H54 (cell line): ENCODE measurements around the gene MIPEP.

Experiments used
- DNase-seq: peaks from one replicate; pipeline ENCODE4 v3.0.0; 2011; ENCODE audit warnings: low spot score, mixed read lengths; ENCODE audit not compliant: insufficient read length
- FAIRE-seq: peaks from 3 replicates; lab custom pipeline; 2011; peaks lifted over from hg19 to GRCh38; lab: Jason Lieb, UNC
- POLR2A ChIP-seq: IDR thresholded peaks from 2 replicates; pipeline ENCODE4 v1.6.1; 2011; ENCODE audit warnings: low read depth, mild to moderate bottlenecking, low read length

MIPEP gene

GRCh38 chr13:23851106-23851505 is 38.1 kb downstream of the MIPEP start:
- no peak for FAIRE-seq
- no peak for TF ChIP-seq POLR2A
- no peak for DNase-seq

- no peak for DNase-seq
- FAIRE-seq: no peak
- no peak for TF ChIP-seq POLR2A
These were observed 39.1 kb downstream of the MIPEP start for GRCh38 chr13:23850134-23850533.

- TF ChIP-seq POLR2A: no peak
- DNase-seq: no peak
- FAIRE-seq: no peak
These were observed 39.5 kb downstream of the MIPEP start for GRCh38 chr13:23849670-23850069.

DNA sequence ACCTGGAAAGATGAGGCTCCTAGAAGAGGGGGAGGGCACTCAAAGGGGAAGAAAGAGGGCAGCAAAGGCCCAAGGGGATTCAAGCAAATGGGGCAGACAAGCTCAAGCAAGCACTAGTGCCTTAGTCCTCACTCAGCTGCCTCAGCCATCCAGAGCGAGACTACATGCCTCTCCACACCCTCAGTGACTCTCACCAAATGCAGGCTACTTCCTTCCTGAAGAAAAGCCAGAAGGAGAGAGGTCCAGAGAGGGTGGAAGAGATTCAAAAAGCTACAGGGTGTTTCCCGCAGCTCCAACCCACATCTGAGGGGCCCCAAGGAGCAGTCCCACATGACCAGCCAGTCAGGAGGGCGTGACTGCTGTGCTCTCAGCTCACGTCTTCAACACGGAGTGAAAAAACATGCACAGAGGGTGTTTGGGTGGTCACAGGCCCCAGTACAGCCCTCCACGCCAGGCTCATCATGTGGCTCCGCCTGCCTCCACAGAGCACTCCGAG is 40.5 kb downstream of the MIPEP start:
- no peak for DNase-seq
- TF ChIP-seq POLR2A: no peak
- FAIRE-seq: no peak

DNA sequence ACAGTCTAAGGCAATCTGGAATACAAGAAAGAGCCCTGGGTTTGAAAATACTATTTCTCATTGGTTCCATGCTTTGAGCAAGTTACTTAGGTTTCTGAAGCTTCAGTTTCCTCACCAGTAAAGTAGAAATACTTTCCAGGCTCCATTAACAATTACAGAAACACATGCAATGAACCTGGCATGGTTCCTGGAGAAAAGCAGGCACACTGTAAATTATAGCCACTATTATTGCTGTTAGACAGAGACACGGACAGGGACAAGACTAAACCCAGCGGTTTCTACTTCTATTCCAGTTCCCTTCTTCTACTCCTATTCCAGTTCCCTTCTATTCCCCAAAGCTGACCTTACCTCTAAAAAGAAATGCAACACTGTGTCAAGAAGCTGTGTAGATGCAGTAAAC is 41.2 kb downstream of the MIPEP start:
- FAIRE-seq (no peak), DNase-seq (no peak)
- no peak for TF ChIP-seq POLR2A

DNA sequence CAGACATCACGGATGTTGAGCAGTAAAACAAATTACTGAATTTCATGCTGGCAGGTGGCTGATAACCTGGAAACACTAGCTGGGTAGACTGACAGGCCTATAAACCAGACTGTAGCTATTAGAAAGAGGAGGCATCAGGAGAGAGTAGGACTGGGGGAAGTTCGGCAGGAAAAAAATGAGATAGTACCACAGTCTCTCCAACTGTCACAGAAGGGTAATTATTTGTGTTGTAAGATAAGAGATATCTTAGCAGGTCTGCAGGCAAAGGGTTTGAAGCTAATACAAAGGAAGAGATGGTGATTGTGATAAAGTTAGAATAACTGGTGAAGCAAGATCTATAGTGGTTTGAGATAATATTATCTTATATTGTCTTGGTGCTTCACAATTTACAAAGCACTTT is 41.7 kb downstream of the MIPEP start:
- no peak for DNase-seq
- no peak for TF ChIP-seq POLR2A
- no peak for FAIRE-seq

GRCh38 chr13:23845105-23845725 is 44.0 kb downstream of the MIPEP start:
- no peak for TF ChIP-seq POLR2A
- DNase-seq: no peak
- no peak for FAIRE-seq

- DNase-seq (no peak), FAIRE-seq (no peak)
- no peak for TF ChIP-seq POLR2A
These were observed 45.1 kb downstream of the MIPEP start for GRCh38 chr13:23844132-23844531.

GRCh38 chr13:23843436-23843835 is 45.8 kb downstream of the MIPEP start:
- no peak for FAIRE-seq
- no peak for TF ChIP-seq POLR2A

GRCh38 chr13:23842406-23842805 is 46.8 kb downstream of the MIPEP start:
- no peak for DNase-seq
- no peak for FAIRE-seq
- TF ChIP-seq POLR2A: no peak

More at GRCh38 chr13:23843436-23843835, 45.8 kb downstream of the MIPEP start:
- DNase-seq: no peak

DNA sequence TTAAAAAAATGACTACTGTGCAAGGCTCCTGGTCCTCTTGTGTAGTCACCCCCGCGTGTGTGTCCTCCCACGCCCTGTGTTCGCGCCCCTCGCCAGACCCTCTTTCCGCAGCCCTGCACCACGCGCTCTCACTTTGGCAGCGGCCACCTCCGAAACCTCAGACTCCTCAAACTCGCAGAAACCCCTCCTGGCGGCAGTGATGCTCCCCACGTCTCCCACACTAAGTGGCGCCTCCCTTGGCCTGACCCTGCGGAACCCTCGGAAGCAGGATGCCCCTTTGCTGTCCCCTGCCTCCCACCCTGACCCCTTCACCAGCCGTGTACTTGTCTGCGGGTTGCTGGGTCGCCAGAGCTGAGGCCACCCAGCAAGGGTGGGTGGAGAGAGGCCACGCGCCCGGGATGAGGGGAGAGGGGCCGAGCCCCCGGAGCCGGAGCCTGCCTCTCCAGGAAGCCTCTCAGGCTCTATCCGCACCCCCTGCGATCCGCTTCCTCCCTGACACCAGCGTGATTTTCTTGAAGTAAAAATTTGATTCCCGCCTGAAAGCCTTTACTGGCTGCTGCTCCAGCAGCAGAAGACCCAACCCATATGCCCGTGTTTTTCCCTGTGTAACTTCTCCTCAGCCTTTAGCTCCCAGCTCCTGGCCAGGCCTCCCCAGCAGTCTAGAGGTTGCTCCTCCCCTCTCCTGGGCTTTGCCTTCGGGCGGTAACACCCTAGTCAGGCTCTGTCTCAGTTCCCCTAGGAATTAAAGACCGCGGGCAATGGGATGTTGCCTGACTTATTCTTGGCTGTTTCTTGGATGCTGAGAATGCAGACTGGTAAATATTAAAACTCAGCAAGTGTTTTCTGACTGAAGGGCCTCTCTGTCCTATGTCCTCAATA is 55.2 kb downstream of the MIPEP start:
- DNase-seq (no peak), FAIRE-seq (no peak)
- no peak for TF ChIP-seq POLR2A

- FAIRE-seq: no peak
- TF ChIP-seq POLR2A: no peak
- no peak for DNase-seq
These were observed 60.3 kb downstream of the MIPEP start for GRCh38 chr13:23828866-23829265.

DNA sequence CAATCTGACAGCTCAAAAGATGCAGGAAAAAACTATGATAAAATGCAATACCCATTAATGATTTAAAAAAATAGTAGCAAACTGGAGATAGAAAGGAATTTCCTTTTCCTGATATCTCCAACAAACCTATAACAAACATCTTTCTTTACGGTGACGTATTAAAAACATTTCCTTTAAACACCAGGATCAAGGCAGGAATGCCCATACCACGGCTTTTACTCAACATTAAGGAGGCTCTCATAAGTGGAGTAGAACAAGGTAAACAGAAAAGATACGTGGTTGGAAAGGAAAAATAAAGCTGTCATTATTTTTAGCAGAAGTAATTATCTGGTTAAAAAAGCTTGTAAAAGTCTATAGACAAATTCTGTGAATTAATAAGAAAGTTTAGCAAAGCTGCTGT is 61.1 kb downstream of the MIPEP start:
- no peak for DNase-seq
- FAIRE-seq: no peak
- TF ChIP-seq POLR2A: no peak

DNA sequence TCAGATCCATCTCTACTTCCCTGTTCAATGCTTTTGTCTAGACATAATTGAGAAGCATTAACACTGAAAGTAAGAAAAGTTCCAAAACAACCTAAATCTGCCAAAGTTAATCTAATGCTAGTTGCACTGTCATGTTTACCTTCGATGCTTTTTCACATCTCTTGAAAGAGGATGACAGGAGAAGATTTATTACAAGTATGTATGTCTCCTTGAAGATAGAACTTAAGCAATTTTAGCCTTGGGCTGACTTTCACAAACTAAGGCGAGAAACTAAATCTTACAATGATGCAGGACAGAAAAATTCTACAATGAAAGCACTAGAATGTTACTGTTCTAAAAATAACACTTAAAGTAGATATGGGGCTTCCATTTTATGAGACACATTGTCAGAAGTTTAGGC is 64.0 kb downstream of the MIPEP start:
- no peak for TF ChIP-seq POLR2A
- DNase-seq (no peak), FAIRE-seq (no peak)

- no peak for FAIRE-seq
- no peak for TF ChIP-seq POLR2A
- DNase-seq: no peak
These were observed 64.8 kb downstream of the MIPEP start for GRCh38 chr13:23824371-23824770.
